Ascending aorta (tissue), 2 donors: ENCODE results near the gene HELZ. TPM values are rescaled to one million over a fixed set of nuclear protein-coding genes. Genes with fewer than 3 reads are reported as not detected.

Source experiments
- DNase-seq, 2 donors: peaks; one replicate each; pipeline ENCODE4 v3.0.0-alpha.2; 2019; ENCODE audit warnings: low spot score in 2 of 2
- H3K27ac ChIP-seq, 2 donors: fragments of 200-600 bp; sonication (generic); one replicate each; pipeline ENCODE4 v1.5.1; 2016 to 2017; ENCODE audit warnings: mild to moderate bottlenecking in 1 of 2
- H3K27me3 ChIP-seq: fragments of 200-600 bp; sonication (generic); one replicate; pipeline ENCODE4 v1.5.1; 2017
- H3K36me3 ChIP-seq, 2 donors: fragments of 200-600 bp; sonication (generic); one replicate each; pipeline ENCODE4 v1.5.1; 2016
- H3K4me1 ChIP-seq, 2 donors: fragments of 200-600 bp; sonication (generic); one replicate each; pipeline ENCODE4 v1.5.1; 2016 to 2017; ENCODE audit warnings: mild to moderate bottlenecking in 1 of 2
- H3K4me3 ChIP-seq, 2 donors: fragments of 200-600 bp; sonication (generic); one replicate each; pipeline ENCODE4 v1.5.1; 2016 to 2017; ENCODE audit warnings: mild to moderate bottlenecking in 1 of 2
- H3K9me3 ChIP-seq, 2 donors: fragments of 200-600 bp; sonication (generic); one replicate each; pipeline ENCODE4 v1.5.1; 2016
- CTCF ChIP-seq, 3 experiments: fragments of 200-600 bp in 2 of 3; fragments of 450-650 bp in 1 of 3; sonication (generic) in 2 of 3; IDR thresholded peaks; one replicate each; pipeline ENCODE4 v1.5.1; 2016 to 2019; ENCODE audit warnings: antibody characterized with exemption in 3 of 3, mild to moderate bottlenecking in 1 of 3, moderate library complexity in 1 of 3
- intact Hi-C: fragments of 100-400 bp; cut with DNase I; formaldehyde crosslinking; loops from one replicate; pipeline ENCODE4 v1.15.1; 2023
- total RNA-seq: library from RNA; depleted of rRNA; stranded (reverse); fragments of >200 nt; gene quantifications from one replicate; pipeline ENCODE4 v1.1.0, GENCODE V29; 2016

HELZ gene
- total RNA-seq, 1 donor from 2014 or later = 36.1 TPM

DNA sequence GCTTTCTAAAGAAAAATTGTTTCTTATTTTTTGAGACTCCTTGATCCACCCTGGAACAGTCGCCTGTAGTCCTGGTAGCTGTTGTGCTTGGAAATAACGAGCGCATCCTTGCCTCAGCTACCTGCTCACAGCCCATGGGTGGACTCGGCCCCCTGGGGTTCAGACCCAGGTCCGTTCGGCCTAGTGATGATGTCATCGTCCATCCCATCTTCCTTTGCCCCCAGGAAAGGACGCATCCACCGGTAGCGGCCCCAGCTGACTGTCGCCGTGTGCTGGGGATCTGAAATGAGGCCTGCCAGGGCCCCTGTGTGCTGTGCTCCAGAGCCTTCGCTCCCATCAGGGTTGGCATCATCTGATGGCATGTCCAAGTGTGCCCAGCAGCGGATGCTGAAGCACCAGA lies 212.6 kb downstream of the HELZ start:
- Histone ChIP-seq H3K27ac (no peak overlapping the region), H3K9me3 (no peaks in the 10 kb centered on the region), H3K27me3 (no peaks in the 10 kb centered on the region), H3K36me3 (no peaks in the 10 kb centered on the region), H3K4me1 (no peaks in the 10 kb centered on the region), H3K4me3 (no peak overlapping the region)
- no peak for TF ChIP-seq CTCF (IDR thresholded peaks at IDR 0.05)
- no peak for DNase-seq
- intact Hi-C loops = no loop called here

- H3K27me3 ChIP-seq = no peaks in the 10 kb centered on the region
- DNase-seq = no peak
- TF ChIP-seq CTCF (IDR thresholded peaks at IDR 0.05) = no peak
- no peaks in the 10 kb centered on the region for H3K9me3 ChIP-seq
- H3K4me3 ChIP-seq = no peak overlapping the region
- H3K36me3 ChIP-seq = no peaks in the 10 kb centered on the region
- no peak overlapping the region for H3K27ac ChIP-seq
- intact Hi-C loops = no loop called here
- H3K4me1 ChIP-seq = no peaks in the 10 kb centered on the region
Measured at GRCh38 chr17:67030641-67031040, 214.4 kb downstream of the HELZ start.

- H3K4me3 ChIP-seq = no peak overlapping the region
- no peaks in the 10 kb centered on the region for H3K9me3 ChIP-seq
- no peaks in the 10 kb centered on the region for H3K36me3 ChIP-seq
- no peak overlapping the region for H3K27ac ChIP-seq
- H3K4me1 ChIP-seq = no peaks in the 10 kb centered on the region
- TF ChIP-seq CTCF (IDR thresholded peaks at IDR 0.05) = no peak
- DNase-seq = no peak
- intact Hi-C loops = no loop called here
- no peaks in the 10 kb centered on the region for H3K27me3 ChIP-seq
Measured at GRCh38 chr17:67027031-67027628, 217.9 kb downstream of the HELZ start.

DNA sequence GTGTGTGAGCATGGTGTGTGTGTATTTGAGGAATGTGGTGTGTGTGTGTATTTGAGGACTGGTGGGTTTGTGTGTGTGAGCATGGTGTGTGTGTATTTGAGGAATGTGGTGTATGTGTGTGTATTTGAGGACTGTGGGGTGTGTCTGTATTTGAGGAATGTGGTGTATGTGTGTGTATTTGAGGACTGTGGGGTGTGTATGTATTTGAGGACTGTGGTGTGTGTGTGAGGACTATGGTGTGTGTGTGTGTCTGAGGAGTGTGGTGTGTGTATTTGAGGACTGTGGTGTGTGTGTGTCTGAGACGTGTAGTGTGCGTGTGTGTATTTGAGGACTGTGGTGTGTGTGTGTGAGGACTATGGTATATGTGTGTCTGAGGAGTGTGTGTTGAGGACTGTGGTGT lies 218.7 kb downstream of the HELZ start:
- no peak overlapping the region for H3K4me3 ChIP-seq
- H3K36me3 ChIP-seq = no peaks in the 10 kb centered on the region
- no peaks in the 10 kb centered on the region for H3K9me3 ChIP-seq
- no peak for TF ChIP-seq CTCF (IDR thresholded peaks at IDR 0.05)
- DNase-seq = no peak
- H3K27me3 ChIP-seq = no peaks in the 10 kb centered on the region
- H3K4me1 ChIP-seq = no peaks in the 10 kb centered on the region
- intact Hi-C loops = no loop called here
- H3K27ac ChIP-seq = no peak overlapping the region

DNA sequence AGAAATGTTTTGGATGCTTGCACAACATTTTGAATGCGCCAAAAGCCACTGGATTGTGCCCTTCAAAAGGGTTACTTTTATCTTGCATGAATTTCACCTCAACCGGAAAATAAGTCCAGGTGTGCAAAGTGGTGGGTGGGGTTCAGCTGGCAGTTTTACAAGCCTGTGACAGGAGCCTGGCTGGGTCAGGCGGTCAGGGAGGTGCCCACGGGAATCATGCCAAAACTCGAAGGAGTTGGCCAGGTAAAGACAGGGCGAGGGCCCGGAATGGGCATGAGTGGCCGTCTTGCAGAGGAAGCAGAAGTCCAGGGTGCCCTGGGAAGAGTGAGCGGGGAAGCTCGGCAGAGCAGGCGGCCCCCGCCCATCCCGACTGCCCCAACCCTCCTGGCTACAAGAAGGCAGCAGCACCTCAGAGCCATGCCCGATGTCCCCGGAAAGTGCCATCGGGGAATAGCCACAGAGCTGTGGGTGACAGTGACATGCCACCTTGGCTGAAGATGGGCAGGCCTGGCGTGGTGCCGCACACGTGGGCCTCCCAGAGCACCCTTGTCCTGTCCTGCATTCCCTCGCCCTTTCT lies 219.7 kb downstream of the HELZ start:
- DNase-seq = no peak
- intact Hi-C loops = no loop called here
- H3K4me1 ChIP-seq = no peaks in the 10 kb centered on the region
- no peak overlapping the region for H3K27ac ChIP-seq
- H3K4me3 ChIP-seq = no peak overlapping the region
- H3K9me3 ChIP-seq = no peaks in the 10 kb centered on the region
- no peaks in the 10 kb centered on the region for H3K27me3 ChIP-seq
- TF ChIP-seq CTCF (IDR thresholded peaks at IDR 0.05) = no peak
- H3K36me3 ChIP-seq = no peaks in the 10 kb centered on the region

DNA sequence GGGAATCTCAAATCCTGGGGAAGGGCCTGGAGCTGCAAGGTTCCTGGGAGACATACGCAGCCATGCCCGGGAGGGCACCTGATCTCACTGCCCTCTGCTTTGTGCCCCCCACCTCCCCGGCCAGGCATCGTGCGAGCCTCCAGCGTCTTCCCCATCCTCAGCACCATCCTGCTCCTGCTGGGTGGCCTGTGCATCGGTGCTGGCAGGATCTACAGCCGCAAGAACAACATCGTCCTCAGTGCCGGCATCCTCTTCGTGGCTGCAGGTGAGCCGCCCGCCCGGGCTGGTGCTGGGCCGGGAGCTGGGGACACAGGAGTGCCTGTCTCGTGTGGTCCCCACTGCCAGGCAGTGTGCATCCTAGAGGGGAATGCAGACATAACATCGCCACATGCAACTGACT lies 220.3 kb downstream of the HELZ start:
- Histone ChIP-seq H3K27ac (no peak overlapping the region), H3K4me3 (no peak overlapping the region), H3K36me3 (no peaks in the 10 kb centered on the region), H3K9me3 (no peaks in the 10 kb centered on the region), H3K27me3 (no peaks in the 10 kb centered on the region), H3K4me1 (no peaks in the 10 kb centered on the region)
- DNase-seq = no peak
- intact Hi-C loops = no loop called here
- TF ChIP-seq CTCF (IDR thresholded peaks at IDR 0.05) = no peak
